LNCAP (cell line): ENCODE data around the gene GARIN3.

Experiments
- CTCF ChIP-seq: fragments of 450-650 bp; IDR thresholded peaks from 2 replicates; pipeline ENCODE4 v1.5.1; 2017; ENCODE audit warnings: mild to moderate bottlenecking

GARIN3 gene

GRCh38 chr5:157189223-157189622, 23.2 kb upstream of the GARIN3 start:
- TF ChIP-seq CTCF = no peak

GRCh38 chr5:157188270-157188669, 22.2 kb upstream of the GARIN3 start:
- no peak for TF ChIP-seq CTCF

- no peak for TF ChIP-seq CTCF
These were observed 21.1 kb upstream of the GARIN3 start for GRCh38 chr5:157187046-157187754.

GRCh38 chr5:157186309-157187045, 20.4 kb upstream of the GARIN3 start:
- TF ChIP-seq CTCF = no peak

GRCh38 chr5:157184117-157184670, 18.1 kb upstream of the GARIN3 start:
- TF ChIP-seq CTCF = no peak

- no peak for TF ChIP-seq CTCF
These were observed 16.2 kb upstream of the GARIN3 start for GRCh38 chr5:157182143-157182757.

- no peak for TF ChIP-seq CTCF
These were observed 14.6 kb upstream of the GARIN3 start, which contains the start of gene ITK for GRCh38 chr5:157180374-157181264. TSS of gene ITK (plus strand) at chr5:157180840. CDS start at chr5:157180978, 138 bp downstream.
